GM10248 (cell line): ENCODE measurements around the gene ZNF260.

Source experiments
- CTCF ChIA-PET: fragments of 300-600 bp; sonication (Branson Sonifier 250); formaldehyde crosslinking; extraction: SDS; loops from one replicate; lab custom pipeline; 2021; ENCODE audit warnings: antibody characterized with exemption; lab: Yijun Ruan, JAX
- POLR2A ChIA-PET: fragments of 350-650 bp; sonication (Branson Sonifier 250); formaldehyde crosslinking; extraction: SDS; loops from one replicate; lab custom pipeline; 2020; ENCODE audit warnings: antibody characterized with exemption; lab: Yijun Ruan, JAX
- DNase-seq: peaks from one replicate; pipeline ENCODE4 v3.0.0; 2012; ENCODE audit errors: extremely low spot score
- CTCF ChIP-seq: IDR thresholded peaks from 2 replicates; pipeline ENCODE4 v1.5.1; 2012; ENCODE audit warnings: mild to moderate bottlenecking, low read depth; ENCODE audit errors: extremely low read depth, missing control alignments, control extremely low read depth

ZNF260 gene

GRCh38 chr19:36572593-36573019 lies 44.5 kb upstream of the ZNF260 start:
- no peak for DNase-seq
- TF ChIP-seq CTCF, result no peak
- ChIA-PET CTCF (interaction anchor here (1.0 kb wide), 1 partner anchor 10 kb away, joined by 3 read pairs; no protein-coding TSS in a partner anchor), POLR2A (interaction anchor here (1.1 to 1.9 kb wide), 2 partner anchors 32 to 44 kb away, joined by 3 to 7 read pairs; partner anchors contain the start of gene ZNF382)

- no peak for TF ChIP-seq CTCF
- ChIA-PET POLR2A (no interaction called here), CTCF (no interaction called here)
- DNase-seq, result no peak
Observed at GRCh38 chr19:36564391-36564790, 36.3 kb upstream of the ZNF260 start.

- ChIA-PET POLR2A (no interaction called here), CTCF (no interaction called here)
- TF ChIP-seq CTCF, result no peak
- no peak for DNase-seq
Observed at GRCh38 chr19:36547001-36547732, 19.1 kb upstream of the ZNF260 start.

GRCh38 chr19:36528921-36529518 lies 949 bp upstream of the ZNF260 start:
- POLR2A ChIA-PET, result interaction anchor here (0.6 to 1.6 kb wide), 5 partner anchors 40 to 309 kb away, joined by 3 to 7 read pairs (median 3); partner anchors contain the start of genes ZNF529 and ZNF850
- peak; percentile 36 for DNase-seq
- CTCF ChIA-PET, result interaction anchor here (0.8 to 1.6 kb wide), 5 partner anchors 12 to 388 kb away, joined by 3 read pairs; partner anchors contain the start of gene ZFP14
- TF ChIP-seq CTCF, result no peak

- no peak for DNase-seq
- ChIA-PET CTCF (interaction anchor here (1.2 to 1.6 kb wide), 3 partner anchors 14 to 389 kb away, joined by 3 read pairs; no protein-coding TSS in a partner anchor), POLR2A (no interaction called here)
- TF ChIP-seq CTCF, result no peak
Observed at GRCh38 chr19:36527873-36528193, 238 bp downstream of the ZNF260 start.

- ChIA-PET POLR2A (interaction anchor here (0.6 kb wide), 1 partner anchor 149 kb away, joined by 3 read pairs; no protein-coding TSS in a partner anchor), CTCF (interaction anchor here (1.5 kb wide), 1 partner anchor 124 kb away, joined by 3 read pairs; no protein-coding TSS in a partner anchor)
- DNase-seq, result peak; percentile 14
- no peak for TF ChIP-seq CTCF
Observed at GRCh38 chr19:36527341-36527740, 730 bp downstream of the ZNF260 start.
